ENCODE results near the gene WHRN.

GRCh38 chr9:114421147-114421546 lies 84.1 kb downstream of the WHRN start:
- TF ChIP-seq CTCF (IDR thresholded peaks at IDR 0.05) (no peak), POLR2A (IDR thresholded peaks at IDR 0.05) (no peak), EP300 (IDR thresholded peaks at IDR 0.05) (no peak)
